ENCODE results near the gene GOLPH3. TPM values are rescaled to one million over a fixed set of nuclear protein-coding genes. Genes with fewer than 3 reads are reported as not detected.

GOLPH3 gene
- total and polyA plus RNA-seq, 2 of the 4 experiments (the other 2 are of a cell fraction): 38.2 to 41.3 TPM

DNA sequence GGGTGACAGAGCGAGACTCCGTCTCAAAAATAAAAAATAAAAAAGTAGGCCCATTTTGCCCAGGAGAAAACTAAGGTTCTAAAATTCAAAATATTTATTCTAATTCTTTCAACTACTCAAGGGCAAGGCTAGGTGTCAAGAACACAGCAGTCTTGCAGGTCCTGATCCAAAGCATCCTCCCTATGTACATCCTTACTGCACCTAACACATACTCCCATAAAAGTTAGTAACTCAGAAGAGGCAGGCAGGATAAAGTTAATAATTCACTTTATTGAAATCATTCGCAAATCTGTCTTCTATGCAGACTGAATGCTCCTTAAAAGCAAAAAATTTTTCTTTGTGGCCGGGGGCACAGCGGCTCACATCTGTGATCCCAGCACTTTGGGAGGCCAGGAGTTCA, 11.1 kb downstream of the GOLPH3 start:
- Histone ChIP-seq H2AK9ac (replicated peaks; ENCODE audit: low read depth, low read length, poor library complexity) (no peak overlapping the region), H3K4ac (ENCODE audit: low read depth, low read length) (no peak overlapping the region), H3K4me2 (ENCODE audit: low read depth, low read length) (no peak overlapping the region), H3K36me3 (ENCODE audit: control insufficient read depth, insufficient read depth, low read length) (peaks cover 23% of the 10 kb centered on the region), H4K91ac (ENCODE audit: insufficient read depth, low read depth, low read length) (no peak overlapping the region), H3K27ac (ENCODE audit: insufficient read depth, low read length) (no peak overlapping the region), H2AK5ac (ENCODE audit: low read depth, low read length) (no peak overlapping the region), H3K4me3 (ENCODE audit: insufficient read depth, low read depth, low read length) (no peak overlapping the region), H3K9me1 (ENCODE audit: insufficient read depth, low read length) (peaks cover 6% of the 10 kb centered on the region), H3K14ac (replicated peaks; ENCODE audit: low read depth, low read length) (no peak overlapping the region), H4K5ac (ENCODE audit: low read depth, low read length) (no peak overlapping the region), H2BK15ac (ENCODE audit: low read depth, low read length) (no peak overlapping the region), H4K20me1 (ENCODE audit: insufficient read depth, low read length) (peaks cover 85% of the 10 kb centered on the region), H3K4me1 (ENCODE audit: control insufficient read depth, insufficient read depth, low read length) (peaks cover 4% of the 10 kb centered on the region), H3K56ac (ENCODE audit: extremely low read depth, insufficient read depth, low read length) (no peak overlapping the region), H3K79me1 (ENCODE audit: low read depth in 1 of 2, low read length in 2 of 2) (peaks cover 3 to 43% of the 10 kb centered on the region in 2 experiments; a peak in 3 of 4 replicates), H4K8ac (ENCODE audit: low read depth in 2 of 2, low read length in 2 of 2) (no peak overlapping the region), H2AFZ (replicated peaks; ENCODE audit: low read length, poor library complexity) (no peak overlapping the region), H2BK20ac (ENCODE audit: low read depth, low read length) (no peak overlapping the region), H3K9ac (ENCODE audit: low read depth, low read length) (no peak overlapping the region), H3K9me3 (ENCODE audit: control insufficient read depth, insufficient read depth, low read length) (no peaks in the 10 kb centered on the region), H3K27me3 (ENCODE audit: control insufficient read depth, insufficient read depth, low read length) (no peaks in the 10 kb centered on the region), H2BK5ac (ENCODE audit: low read depth, low read length, poor library complexity, severe bottlenecking) (no peak overlapping the region), H3K18ac (ENCODE audit: low read depth, low read length) (no peak overlapping the region), H2BK120ac (ENCODE audit: low read depth, low read length) (no peak overlapping the region), H3K23ac (ENCODE audit: low read depth, low read length) (no peak overlapping the region)
- no peak for ATAC-seq (ENCODE audit: low read depth)
- dilution Hi-C loops (cut with HindIII; ENCODE audit: low sequenced_read_pairs, unreplicated experiment) (no loop called here), in situ Hi-C loops (cut with MboI; ENCODE audit: low sequenced_read_pairs) (no loop called here), intact Hi-C loops (cut with micrococcal nuclease) (no loop called here)
- WGBS, 2 experiments (ENCODE audit: extremely low coverage in 2 of 2, insufficient read length in 1 of 2): 97% methylated on average over 3 of the region's 5 CpGs; no CpG with 5 or more reads in 1 of the 2 experiments
- DNase-seq: no peak
- ChIA-PET CTCF (interaction anchor here (0.6 kb wide), 1 partner anchor 135 kb away, joined by 3 read pairs; no protein-coding TSS in a partner anchor), POLR2A (ENCODE audit: unreplicated experiment) (no interaction called here)
- TF ChIP-seq FOS (IDR thresholded peaks at IDR 0.05; ENCODE audit: low read depth, low read length) (no peak), POLR2A (IDR thresholded peaks at IDR 0.05; ENCODE audit: low read depth, low read length) (no peak), NFE2L2 (IDR thresholded peaks at IDR 0.05; ENCODE audit: low read depth, low read length) (no peak), RCOR1 (IDR thresholded peaks at IDR 0.05; ENCODE audit: insufficient replicate concordance, low read length) (no peak), MXI1 (IDR thresholded peaks at IDR 0.05; ENCODE audit: borderline replicate concordance, low read depth, low read length) (no peak), RFX5 (IDR thresholded peaks at IDR 0.05; ENCODE audit: low read depth, low read length) (no peak), MAFK (IDR thresholded peaks at IDR 0.05; ENCODE audit: low read depth, low read length) (no peak), MAZ (IDR thresholded peaks at IDR 0.05; ENCODE audit: borderline replicate concordance, low read depth, low read length) (no peak), BHLHE40 (IDR thresholded peaks at IDR 0.05; ENCODE audit: low read depth, low read length) (no peak)
- TF ChIP-seq, protein P1, sequence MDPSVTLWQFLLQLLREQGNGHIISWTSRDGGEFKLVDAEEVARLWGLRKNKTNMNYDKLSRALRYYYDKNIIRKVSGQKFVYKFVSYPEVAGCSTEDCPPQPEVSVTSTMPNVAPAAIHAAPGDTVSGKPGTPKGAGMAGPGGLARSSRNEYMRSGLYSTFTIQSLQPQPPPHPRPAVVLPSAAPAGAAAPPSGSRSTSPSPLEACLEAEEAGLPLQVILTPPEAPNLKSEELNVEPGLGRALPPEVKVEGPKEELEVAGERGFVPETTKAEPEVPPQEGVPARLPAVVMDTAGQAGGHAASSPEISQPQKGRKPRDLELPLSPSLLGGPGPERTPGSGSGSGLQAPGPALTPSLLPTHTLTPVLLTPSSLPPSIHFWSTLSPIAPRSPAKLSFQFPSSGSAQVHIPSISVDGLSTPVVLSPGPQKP (IDR thresholded peaks at IDR 0.05; ENCODE audit: borderline replicate concordance, low read depth, low read length): no peak
- TF ChIP-seq, protein P2, sequence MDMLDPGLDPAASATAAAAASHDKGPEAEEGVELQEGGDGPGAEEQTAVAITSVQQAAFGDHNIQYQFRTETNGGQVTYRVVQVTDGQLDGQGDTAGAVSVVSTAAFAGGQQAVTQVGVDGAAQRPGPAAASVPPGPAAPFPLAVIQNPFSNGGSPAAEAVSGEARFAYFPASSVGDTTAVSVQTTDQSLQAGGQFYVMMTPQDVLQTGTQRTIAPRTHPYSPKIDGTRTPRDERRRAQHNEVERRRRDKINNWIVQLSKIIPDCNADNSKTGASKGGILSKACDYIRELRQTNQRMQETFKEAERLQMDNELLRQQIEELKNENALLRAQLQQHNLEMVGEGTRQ (IDR thresholded peaks at IDR 0.05; ENCODE audit: low read depth, low read length): no peak
- TF ChIP-seq, protein P3, sequence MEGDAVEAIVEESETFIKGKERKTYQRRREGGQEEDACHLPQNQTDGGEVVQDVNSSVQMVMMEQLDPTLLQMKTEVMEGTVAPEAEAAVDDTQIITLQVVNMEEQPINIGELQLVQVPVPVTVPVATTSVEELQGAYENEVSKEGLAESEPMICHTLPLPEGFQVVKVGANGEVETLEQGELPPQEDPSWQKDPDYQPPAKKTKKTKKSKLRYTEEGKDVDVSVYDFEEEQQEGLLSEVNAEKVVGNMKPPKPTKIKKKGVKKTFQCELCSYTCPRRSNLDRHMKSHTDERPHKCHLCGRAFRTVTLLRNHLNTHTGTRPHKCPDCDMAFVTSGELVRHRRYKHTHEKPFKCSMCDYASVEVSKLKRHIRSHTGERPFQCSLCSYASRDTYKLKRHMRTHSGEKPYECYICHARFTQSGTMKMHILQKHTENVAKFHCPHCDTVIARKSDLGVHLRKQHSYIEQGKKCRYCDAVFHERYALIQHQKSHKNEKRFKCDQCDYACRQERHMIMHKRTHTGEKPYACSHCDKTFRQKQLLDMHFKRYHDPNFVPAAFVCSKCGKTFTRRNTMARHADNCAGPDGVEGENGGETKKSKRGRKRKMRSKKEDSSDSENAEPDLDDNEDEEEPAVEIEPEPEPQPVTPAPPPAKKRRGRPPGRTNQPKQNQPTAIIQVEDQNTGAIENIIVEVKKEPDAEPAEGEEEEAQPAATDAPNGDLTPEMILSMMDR (conservative IDR thresholded peaks at IDR 0.05; ENCODE audit: low read depth, low read length): no peak
- BruUV-seq (replicated peaks): no TSS peak

Measured in IMR-90 (cell line).